ENCODE measurements around the gene MBNL1. TPM values are rescaled to one million over a fixed set of nuclear protein-coding genes. Genes with fewer than 3 reads are reported as not detected.

Gene MBNL1
- total RNA-seq, 1 donor from 2014 or later, result 229 TPM

- intact Hi-C loops (cut with DNase I), result no loop called here
- Histone ChIP-seq H3K9me3 (no peaks in the 10 kb centered on the region), H3K36me3 (no peaks in the 10 kb centered on the region), H3K4me1 (peaks cover 64% of the 10 kb centered on the region), H3K27me3 (no peaks in the 10 kb centered on the region), H3K27ac (no peak overlapping the region), H3K4me3 (no peak overlapping the region)
- DNase-seq, result no peak
- TF ChIP-seq CTCF (IDR thresholded peaks at IDR 0.05), result no peak
- ATAC-seq, result no peak
These were observed 136.2 kb downstream of the MBNL1 start for GRCh38 chr3:152404976-152405375.

- Histone ChIP-seq H3K27me3 (no peaks in the 10 kb centered on the region), H3K27ac (peak overlapping the region; percentile 67), H3K36me3 (no peaks in the 10 kb centered on the region), H3K4me3 (peak overlapping the region; percentile 19), H3K4me1 (peaks cover 53% of the 10 kb centered on the region), H3K9me3 (no peaks in the 10 kb centered on the region)
- intact Hi-C loops (cut with DNase I), result no loop called here
- no peak for TF ChIP-seq CTCF (IDR thresholded peaks at IDR 0.05)
- ATAC-seq (peak; percentile 77), DNase-seq (no peak)
These were observed 137.4 kb downstream of the MBNL1 start for GRCh38 chr3:152405915-152406802.

- no peak for ATAC-seq
- no peak overlapping the region for H3K27ac ChIP-seq
- no peak for TF ChIP-seq CTCF (IDR thresholded peaks at IDR 0.05)
- no peaks in the 10 kb centered on the region for H3K27me3 ChIP-seq
- intact Hi-C loops (cut with DNase I), result no loop called here
- H3K9me3 ChIP-seq, result no peaks in the 10 kb centered on the region
- H3K36me3 ChIP-seq, result peaks cover 34% of the 10 kb centered on the region
- no peak for DNase-seq
- H3K4me3 ChIP-seq, result no peak overlapping the region
- peaks cover 4% of the 10 kb centered on the region for H3K4me1 ChIP-seq
These were observed 144.5 kb downstream of the MBNL1 start for GRCh38 chr3:152413240-152413639.

- no peak overlapping the region for H3K4me3 ChIP-seq
- no peaks in the 10 kb centered on the region for H3K9me3 ChIP-seq
- no peak for TF ChIP-seq CTCF (IDR thresholded peaks at IDR 0.05)
- ATAC-seq (no peak), DNase-seq (no peak)
- H3K27me3 ChIP-seq, result no peaks in the 10 kb centered on the region
- H3K27ac ChIP-seq, result no peak overlapping the region
- H3K36me3 ChIP-seq, result peaks cover 61% of the 10 kb centered on the region
- intact Hi-C loops (cut with DNase I), result no loop called here
- no peaks in the 10 kb centered on the region for H3K4me1 ChIP-seq
These were observed 148.3 kb downstream of the MBNL1 start for GRCh38 chr3:152416808-152417580.

- Histone ChIP-seq H3K27me3 (no peaks in the 10 kb centered on the region), H3K27ac (no peak overlapping the region), H3K4me1 (no peaks in the 10 kb centered on the region), H3K4me3 (no peak overlapping the region), H3K9me3 (no peaks in the 10 kb centered on the region), H3K36me3 (peaks cover 60% of the 10 kb centered on the region)
- intact Hi-C loops (cut with DNase I), result no loop called here
- TF ChIP-seq CTCF (IDR thresholded peaks at IDR 0.05), result no peak
- DNase-seq, result no peak
- no peak for ATAC-seq
These were observed 151.0 kb downstream of the MBNL1 start for GRCh38 chr3:152419748-152420147.

All from upper lobe of right lung (tissue), 1 donor.